GM10266 (cell line): ENCODE data around the gene OR10G6.
"Not testable (repeated sequence)": the region's sequence is repeated elsewhere in the genome, so short reads cannot be mapped to it uniquely, and the experiment has no call there.

Experiments
- DNase-seq: peaks from one replicate; pipeline ENCODE4 v3.0.0; 2012; ENCODE audit errors: extremely low spot score
- TF ChIP-seq, protein P1 (sequence below): IDR thresholded peaks from 2 replicates; pipeline ENCODE4 v1.5.1; 2012; ENCODE audit warnings: mild to moderate bottlenecking, low read depth; ENCODE audit not compliant: control insufficient read depth, insufficient read depth; ENCODE audit errors: missing control alignments

OR10G6 gene, protein sequence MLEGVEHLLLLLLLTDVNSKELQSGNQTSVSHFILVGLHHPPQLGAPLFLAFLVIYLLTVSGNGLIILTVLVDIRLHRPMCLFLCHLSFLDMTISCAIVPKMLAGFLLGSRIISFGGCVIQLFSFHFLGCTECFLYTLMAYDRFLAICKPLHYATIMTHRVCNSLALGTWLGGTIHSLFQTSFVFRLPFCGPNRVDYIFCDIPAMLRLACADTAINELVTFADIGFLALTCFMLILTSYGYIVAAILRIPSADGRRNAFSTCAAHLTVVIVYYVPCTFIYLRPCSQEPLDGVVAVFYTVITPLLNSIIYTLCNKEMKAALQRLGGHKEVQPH

DNA sequence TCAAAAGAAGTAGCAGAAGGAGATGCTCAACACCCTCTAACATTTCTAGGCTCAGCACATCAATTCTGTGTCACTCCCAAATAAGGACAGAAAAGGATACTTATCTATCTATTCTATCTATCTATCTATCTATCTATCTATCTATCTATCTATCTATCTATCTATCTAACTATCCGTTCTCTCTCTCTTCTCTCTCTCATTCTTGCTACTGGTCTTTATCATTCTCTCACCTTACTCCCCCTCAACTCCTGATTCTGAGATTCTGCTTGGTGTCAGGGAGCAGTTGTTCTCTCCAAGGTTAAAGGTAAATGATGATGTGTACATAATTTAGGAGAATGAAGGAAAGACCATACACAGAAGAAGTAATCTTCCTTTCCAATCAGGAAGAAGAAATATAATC lies at the start of gene OR10G6:
Gene OR10G6, minus strand, starts transcription at position 43 of the 400 bp plus-strand sequence. Its CDS starts 0 bp downstream, at position 43.
- TF ChIP-seq, protein P1, sequence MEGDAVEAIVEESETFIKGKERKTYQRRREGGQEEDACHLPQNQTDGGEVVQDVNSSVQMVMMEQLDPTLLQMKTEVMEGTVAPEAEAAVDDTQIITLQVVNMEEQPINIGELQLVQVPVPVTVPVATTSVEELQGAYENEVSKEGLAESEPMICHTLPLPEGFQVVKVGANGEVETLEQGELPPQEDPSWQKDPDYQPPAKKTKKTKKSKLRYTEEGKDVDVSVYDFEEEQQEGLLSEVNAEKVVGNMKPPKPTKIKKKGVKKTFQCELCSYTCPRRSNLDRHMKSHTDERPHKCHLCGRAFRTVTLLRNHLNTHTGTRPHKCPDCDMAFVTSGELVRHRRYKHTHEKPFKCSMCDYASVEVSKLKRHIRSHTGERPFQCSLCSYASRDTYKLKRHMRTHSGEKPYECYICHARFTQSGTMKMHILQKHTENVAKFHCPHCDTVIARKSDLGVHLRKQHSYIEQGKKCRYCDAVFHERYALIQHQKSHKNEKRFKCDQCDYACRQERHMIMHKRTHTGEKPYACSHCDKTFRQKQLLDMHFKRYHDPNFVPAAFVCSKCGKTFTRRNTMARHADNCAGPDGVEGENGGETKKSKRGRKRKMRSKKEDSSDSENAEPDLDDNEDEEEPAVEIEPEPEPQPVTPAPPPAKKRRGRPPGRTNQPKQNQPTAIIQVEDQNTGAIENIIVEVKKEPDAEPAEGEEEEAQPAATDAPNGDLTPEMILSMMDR: no peak
- DNase-seq: no peak

DNA sequence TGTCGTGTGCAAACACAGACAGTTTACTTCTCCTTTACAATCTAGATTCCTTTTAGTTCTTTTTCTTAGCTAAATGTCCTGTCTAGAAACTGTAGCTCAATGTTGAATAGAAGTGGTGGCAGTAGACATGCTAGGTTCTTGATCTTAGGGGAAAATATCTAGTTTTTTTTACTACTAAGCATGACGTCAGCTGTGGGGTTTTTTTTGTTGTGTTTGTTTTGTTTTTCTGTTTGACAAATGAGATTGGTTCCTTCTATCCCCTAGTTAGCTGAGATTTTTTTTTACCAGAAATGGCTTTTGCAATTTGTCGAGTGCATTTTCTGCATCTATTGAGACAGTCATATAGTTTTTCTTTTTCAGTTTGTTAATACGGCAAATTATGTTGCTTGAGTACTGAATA lies 48.5 kb upstream of the OR10G6 start:
- TF ChIP-seq, protein P1: no peak
- DNase-seq: no peak

DNA sequence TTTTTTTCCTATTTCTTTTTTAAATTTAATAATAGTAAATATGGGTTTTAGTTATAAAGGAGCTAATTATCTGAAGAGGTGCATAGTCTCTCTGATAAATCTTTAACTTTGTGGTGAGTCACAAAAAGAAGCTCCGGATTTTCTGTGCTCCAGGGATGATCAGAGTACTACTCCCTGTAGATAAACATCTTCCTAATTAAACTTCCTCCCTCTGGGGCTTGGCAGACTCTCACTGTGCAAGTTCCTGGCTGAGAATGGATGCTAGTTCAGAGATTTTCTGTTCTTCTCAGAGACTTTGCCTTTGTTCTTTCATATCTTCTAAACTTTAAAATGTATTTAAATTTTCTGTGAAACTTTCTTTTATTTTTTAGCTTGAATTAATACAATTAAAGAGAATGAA lies 46.3 kb upstream of the OR10G6 start, which contains the start of gene OR10G7:
Gene OR10G7, minus strand, starts transcription at position 72 of the 400 bp plus-strand sequence. CDS start 2,324 bp downstream, outside the sequence.
- TF ChIP-seq, protein P1: no peak
- no peak for DNase-seq

DNA sequence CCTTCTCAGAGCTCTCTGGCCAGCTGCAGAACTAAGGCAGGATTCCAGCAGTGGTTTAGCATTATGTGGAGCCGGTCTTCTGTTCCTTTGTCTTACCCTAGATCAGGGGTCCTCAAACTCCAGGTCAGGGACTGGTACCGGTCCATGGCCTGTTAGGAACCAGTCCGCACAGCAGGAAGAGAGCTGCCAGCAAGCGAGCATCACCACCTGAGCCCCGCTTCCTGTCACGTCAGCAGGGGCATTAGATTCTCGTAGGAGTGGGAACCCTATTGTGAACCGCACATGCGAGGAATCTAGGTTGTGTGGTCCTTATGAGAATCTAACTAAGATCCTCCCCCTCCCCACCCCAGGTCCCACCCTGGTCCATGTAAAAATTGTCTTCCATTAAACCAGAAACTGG lies 44.6 kb upstream of the OR10G6 start:
- TF ChIP-seq, protein P1: no peak
- no peak for DNase-seq

DNA sequence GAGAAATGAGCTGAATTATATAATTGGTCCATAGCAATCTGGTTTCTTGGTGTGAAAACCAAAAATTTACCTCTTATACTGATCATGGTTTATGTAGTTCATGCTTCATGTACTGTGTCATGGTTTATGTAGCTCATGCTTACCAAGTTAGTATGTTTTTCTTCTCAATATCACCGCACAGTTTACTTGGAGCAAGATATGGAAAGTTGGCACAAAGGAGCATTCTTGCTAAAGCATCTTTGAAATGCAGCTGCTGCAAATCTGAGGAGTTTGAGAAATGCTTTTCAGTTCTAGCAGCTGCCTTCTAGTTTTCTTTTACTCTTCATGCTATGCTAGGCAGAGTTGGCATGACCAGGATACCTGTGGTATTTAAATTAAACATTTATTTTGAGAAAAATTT lies 41.7 kb upstream of the OR10G6 start:
- TF ChIP-seq, protein P1: no peak

DNA sequence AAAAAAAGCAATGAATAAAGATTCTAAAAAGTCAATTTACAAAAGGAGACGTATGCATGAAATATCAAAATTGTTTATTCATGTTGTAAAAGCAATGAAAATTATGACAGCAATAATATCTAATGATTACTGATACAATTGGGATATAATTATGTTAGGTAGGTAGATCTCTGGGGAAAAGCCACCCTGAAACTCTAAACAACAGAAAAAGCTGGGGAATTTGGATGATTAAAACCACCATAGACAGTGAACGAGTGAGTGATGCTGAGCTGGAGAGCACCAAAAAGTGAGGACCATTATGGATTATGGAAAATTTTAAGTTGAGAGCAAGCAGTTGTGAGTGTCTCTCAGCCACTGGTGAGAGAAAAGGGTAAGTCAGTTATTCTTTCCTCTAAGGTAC lies 31.5 kb upstream of the OR10G6 start, which contains the start of gene OR10G8:
Gene OR10G8, plus strand, starts transcription at position 301 of the 400 bp plus-strand sequence. CDS start 2,825 bp downstream, outside the sequence.
- DNase-seq: no peak
- TF ChIP-seq, protein P1: no peak

More for the DNA sequence above, 41.7 kb upstream of the OR10G6 start:
- no peak for DNase-seq

DNA sequence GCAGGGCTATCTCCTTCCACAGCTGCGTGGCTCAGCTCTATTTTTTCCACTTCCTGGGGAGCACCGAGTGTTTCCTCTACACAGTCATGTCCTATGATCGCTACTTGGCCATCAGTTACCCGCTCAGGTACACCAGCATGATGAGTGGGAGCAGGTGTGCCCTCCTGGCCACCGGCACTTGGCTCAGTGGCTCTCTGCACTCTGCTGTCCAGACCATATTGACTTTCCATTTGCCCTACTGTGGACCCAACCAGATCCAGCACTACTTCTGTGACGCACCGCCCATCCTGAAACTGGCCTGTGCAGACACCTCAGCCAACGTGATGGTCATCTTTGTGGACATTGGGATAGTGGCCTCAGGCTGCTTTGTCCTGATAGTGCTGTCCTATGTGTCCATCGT lies 20.9 kb upstream of the OR10G6 start:
- DNase-seq: not testable (repeated sequence)
